ENCODE data around the gene UTP15.

Gene UTP15

GRCh38 chr5:73565139-73565968 is at the start of gene UTP15, which contains the start of gene ANKRA2:
Gene UTP15 (plus strand): TSS chr5:73565743. CDS start chr5:73567345, 1,602 bp downstream.
Gene ANKRA2 (minus strand): TSS chr5:73565639. CDS start chr5:73562881, 2,758 bp downstream.
- DNase-seq, result peak; percentile 62 to 98 (median 94)

- peak in 47 of 56 donors; percentile 0 to 79 (median 26) for DNase-seq
Measured at GRCh38 chr5:73519531-73520283, 45.8 kb upstream of the UTP15 start.

GRCh38 chr5:73522989-73523388 is 42.6 kb upstream of the UTP15 start:
- DNase-seq, result no peak

GRCh38 chr5:73523861-73524260 is 41.7 kb upstream of the UTP15 start:
- no peak for DNase-seq

GRCh38 chr5:73525606-73526203 is 39.8 kb upstream of the UTP15 start:
- DNase-seq, result no peak

- no peak for DNase-seq
Measured at GRCh38 chr5:73528248-73528647, 37.3 kb upstream of the UTP15 start.

GRCh38 chr5:73529081-73529480 is 36.5 kb upstream of the UTP15 start:
- DNase-seq, result no peak

- no peak for DNase-seq
Measured at GRCh38 chr5:73531356-73531755, 34.2 kb upstream of the UTP15 start.

- no peak for DNase-seq
Measured at GRCh38 chr5:73532195-73532594, 33.3 kb upstream of the UTP15 start.

GRCh38 chr5:73534011-73534644 is 31.4 kb upstream of the UTP15 start:
- DNase-seq, result no peak

GRCh38 chr5:73534971-73535370 is 30.6 kb upstream of the UTP15 start:
- DNase-seq, result no peak

- DNase-seq, result no peak
Measured at GRCh38 chr5:73539730-73540129, 25.8 kb upstream of the UTP15 start.

- no peak for DNase-seq
Measured at GRCh38 chr5:73540192-73540591, 25.4 kb upstream of the UTP15 start.

- DNase-seq, result no peak
Measured at GRCh38 chr5:73542020-73542419, 23.5 kb upstream of the UTP15 start.

- no peak for DNase-seq
Measured at GRCh38 chr5:73544429-73545402, 20.8 kb upstream of the UTP15 start.

- DNase-seq, result no peak
Measured at GRCh38 chr5:73545403-73545779, 20.2 kb upstream of the UTP15 start.

- no peak for DNase-seq
Measured at GRCh38 chr5:73550016-73550415, 15.5 kb upstream of the UTP15 start.

GRCh38 chr5:73552642-73553041 is 12.9 kb upstream of the UTP15 start:
- DNase-seq, result no peak

- no peak for DNase-seq
Measured at GRCh38 chr5:73558950-73559349, 6.6 kb upstream of the UTP15 start.

GRCh38 chr5:73564018-73564417 is 1.5 kb upstream of the UTP15 start:
- no peak for DNase-seq
